IMR-90 (cell line): ENCODE data around the gene OR10A3. TPM values are rescaled to one million over a fixed set of nuclear protein-coding genes. Genes with fewer than 3 reads are reported as not detected.

Experiments
- ATAC-seq: fragments of 200-7000 bp; cut with Tn5 transposase; 2 replicates; pipeline ENCODE4 v1.9.1; 2020; ENCODE audit warnings: low read depth, mild to moderate bottlenecking, moderate library complexity
- BruUV-seq: library from RNA; stranded (reverse); fragments of 400-500 nt; replicated peaks from 2 replicates; lab custom pipeline; 2021; lab: Mats Ljungman, UMichigan
- CTCF ChIA-PET: fragments of 300-600 bp; formaldehyde crosslinking; extraction: SDS; loops from one replicate; lab custom pipeline; 2021; ENCODE audit warnings: antibody characterized with exemption; lab: Yijun Ruan, JAX
- POLR2A ChIA-PET: fragments of 300-600 bp; sonication (Branson Sonifier 250); formaldehyde crosslinking; loops from one replicate; lab custom pipeline; 2022; ENCODE audit warnings: antibody characterized with exemption; ENCODE audit not compliant: unreplicated experiment; lab: Charles Lee
- DNase-seq: peaks from one replicate; pipeline ENCODE4 v3.0.0; 2013
- H2AFZ ChIP-seq: replicated peaks from 2 replicates; pipeline ENCODE3; 2013; ENCODE audit warnings: low read length, mild to moderate bottlenecking; ENCODE audit not compliant: poor library complexity
- H2AK5ac ChIP-seq: 2 replicates; pipeline ENCODE4 v1.6.1; 2013; ENCODE audit warnings: low read depth, low read length, inconsistent platforms
- H2AK9ac ChIP-seq: replicated peaks from 2 replicates; pipeline ENCODE3; 2013; ENCODE audit warnings: mild to moderate bottlenecking, low read depth, low read length, moderate library complexity; ENCODE audit not compliant: poor library complexity
- H2BK120ac ChIP-seq: 2 replicates; pipeline ENCODE4 v1.6.1; 2013; ENCODE audit warnings: low read depth, low read length, inconsistent platforms
- H2BK15ac ChIP-seq: 3 replicates; pipeline ENCODE4 v1.6.1; 2013; ENCODE audit warnings: low read depth, low read length, inconsistent platforms
- H2BK20ac ChIP-seq: 2 replicates; pipeline ENCODE4 v1.6.1; 2013; ENCODE audit warnings: low read depth, mild to moderate bottlenecking, inconsistent platforms, low read length, moderate library complexity
- H2BK5ac ChIP-seq: 2 replicates; pipeline ENCODE4 v1.6.1; 2013; ENCODE audit warnings: mild to moderate bottlenecking, low read depth, low read length, inconsistent platforms; ENCODE audit not compliant: poor library complexity, severe bottlenecking
- H3K14ac ChIP-seq: replicated peaks from 2 replicates; pipeline ENCODE4 v1.6.1; 2013; ENCODE audit warnings: low read depth, low read length, inconsistent platforms
- H3K18ac ChIP-seq: 2 replicates; pipeline ENCODE4 v1.6.1; 2013; ENCODE audit warnings: low read depth, low read length, control low read depth
- H3K23ac ChIP-seq: 2 replicates; pipeline ENCODE4 v1.6.1; 2013; ENCODE audit warnings: low read depth, low read length, inconsistent platforms
- H3K27ac ChIP-seq: 2 replicates; pipeline ENCODE4 v1.5.1; 2013; ENCODE audit warnings: mild to moderate bottlenecking, control low read depth, low read length; ENCODE audit not compliant: insufficient read depth
- H3K27me3 ChIP-seq: 2 replicates; pipeline ENCODE4 v1.6.1; 2013; ENCODE audit warnings: low read length; ENCODE audit not compliant: control insufficient read depth, insufficient read depth
- H3K36me3 ChIP-seq: 2 replicates; pipeline ENCODE4 v1.6.1; 2013; ENCODE audit warnings: low read length, mixed read lengths; ENCODE audit not compliant: control insufficient read depth, insufficient read depth
- H3K4ac ChIP-seq: 2 replicates; pipeline ENCODE4 v1.6.1; 2013; ENCODE audit warnings: low read depth, low read length, inconsistent platforms
- H3K4me1 ChIP-seq: 2 replicates; pipeline ENCODE4 v1.6.1; 2013; ENCODE audit warnings: low read length, mixed read lengths; ENCODE audit not compliant: control insufficient read depth, insufficient read depth
- H3K4me2 ChIP-seq: 2 replicates; pipeline ENCODE4 v1.6.1; 2013; ENCODE audit warnings: low read depth, mild to moderate bottlenecking, control low read depth, low read length, moderate library complexity
- H3K4me3 ChIP-seq: 2 replicates; pipeline ENCODE4 v1.5.1; 2013; ENCODE audit warnings: low read depth, mild to moderate bottlenecking, control low read depth, low read length, moderate library complexity; ENCODE audit not compliant: insufficient read depth
- H3K56ac ChIP-seq: 2 replicates; pipeline ENCODE4 v1.6.1; 2013; ENCODE audit warnings: low read length, inconsistent platforms; ENCODE audit not compliant: insufficient read depth; ENCODE audit errors: extremely low read depth
- H3K79me1 ChIP-seq, 2 experiments: 2 replicates each; pipeline ENCODE4 v1.6.1; 2013; ENCODE audit warnings: low read length in 2 of 2, inconsistent platforms in 1 of 2, low read depth in 1 of 2
- H3K9ac ChIP-seq: 2 replicates; pipeline ENCODE4 v1.6.1; 2013; ENCODE audit warnings: low read depth, low read length, control low read depth
- H3K9me1 ChIP-seq: 2 replicates; pipeline ENCODE4 v1.6.1; 2013; ENCODE audit warnings: low read length, inconsistent platforms; ENCODE audit not compliant: insufficient read depth
- H3K9me3 ChIP-seq: 2 replicates; pipeline ENCODE4 v1.6.1; 2013; ENCODE audit warnings: low read length; ENCODE audit not compliant: control insufficient read depth, insufficient read depth
- H4K20me1 ChIP-seq: 2 replicates; pipeline ENCODE4 v1.6.1; 2013; ENCODE audit warnings: low read length, inconsistent platforms; ENCODE audit not compliant: insufficient read depth
- H4K5ac ChIP-seq: 2 replicates; pipeline ENCODE4 v1.6.1; 2013; ENCODE audit warnings: mild to moderate bottlenecking, low read depth, low read length, control low read depth
- H4K8ac ChIP-seq, 2 experiments: 2 replicates each; pipeline ENCODE4 v1.6.1; 2013; ENCODE audit warnings: low read depth in 2 of 2, low read length in 2 of 2, control low read depth in 1 of 2, inconsistent platforms in 1 of 2
- H4K91ac ChIP-seq: 2 replicates; pipeline ENCODE4 v1.6.1; 2013; ENCODE audit warnings: low read depth, low read length, inconsistent platforms; ENCODE audit not compliant: insufficient read depth
- MXI1 ChIP-seq: IDR thresholded peaks from 2 replicates; pipeline ENCODE4 v1.6.1; 2012; ENCODE audit warnings: low read depth, mild to moderate bottlenecking, low read length, moderate library complexity, borderline replicate concordance
- RAD21 ChIP-seq: IDR thresholded peaks from 2 replicates; pipeline ENCODE4 v1.6.1; 2012; ENCODE audit warnings: low read length, improper control_type of control experiment
- SMC3 ChIP-seq: fragments of 150-350 bp; IDR thresholded peaks from 2 replicates; pipeline ENCODE4 v1.6.1; 2016; ENCODE audit warnings: low read depth, mild to moderate bottlenecking, antibody characterized with exemption, low read length, moderate library complexity
- WGBS, 2 experiments: methylation state at CpG; one replicate each; pipeline versions ENCODE4 v1.1.5 to v1.1.7; 2013; ENCODE audit warnings: missing lambda C conversion rate in 2 of 2; ENCODE audit not compliant: insufficient read length in 1 of 2; ENCODE audit errors: extremely low coverage in 2 of 2; 5-methylcytosine and 5-hydroxymethylcytosine counted together
- dilution Hi-C: fragments of 300-500 bp; cut with HindIII; formaldehyde crosslinking; loops from one replicate; pipeline ENCODE4 v1.14.3; 2018; ENCODE audit warnings: low sequenced_read_pairs; ENCODE audit not compliant: unreplicated experiment
- in situ Hi-C: fragments of 300-500 bp; cut with MboI; formaldehyde crosslinking; loops from 3 replicates; pipeline ENCODE4 v1.14.3; 2019; ENCODE audit warnings: low sequenced_read_pairs, inconsistent platforms, mixed read lengths
- intact Hi-C: fragments of 100-400 bp; cut with micrococcal nuclease; formaldehyde crosslinking; loops from 2 replicates; pipeline ENCODE4 v1.10.0; 2022
- polyA plus RNA-seq, 3 experiments: library from polyadenylated mRNA; depleted of rRNA; stranded (reverse); fragments of >200 nt; gene quantifications; 2 replicates each; pipeline ENCODE4 v1.2.3, GENCODE V29; 2012; ENCODE audit warnings: low replicate concordance in 1 of 3
- total RNA-seq: library from RNA; depleted of rRNA; stranded (reverse); fragments of >200 nt; gene quantifications from 2 replicates; pipeline ENCODE4 v1.2.3, GENCODE V29; 2012
- TF ChIP-seq, protein P1 (sequence below): conservative IDR thresholded peaks from 2 replicates; pipeline ENCODE4 v1.5.1; 2012; ENCODE audit warnings: mild to moderate bottlenecking, low read depth, low read length, improper control_type of control experiment

OR10A3 gene
- total and polyA plus RNA-seq, 2 of the 4 experiments (the other 2 are of a cell fraction) = 0.03 TPM; not detected in 1

DNA sequence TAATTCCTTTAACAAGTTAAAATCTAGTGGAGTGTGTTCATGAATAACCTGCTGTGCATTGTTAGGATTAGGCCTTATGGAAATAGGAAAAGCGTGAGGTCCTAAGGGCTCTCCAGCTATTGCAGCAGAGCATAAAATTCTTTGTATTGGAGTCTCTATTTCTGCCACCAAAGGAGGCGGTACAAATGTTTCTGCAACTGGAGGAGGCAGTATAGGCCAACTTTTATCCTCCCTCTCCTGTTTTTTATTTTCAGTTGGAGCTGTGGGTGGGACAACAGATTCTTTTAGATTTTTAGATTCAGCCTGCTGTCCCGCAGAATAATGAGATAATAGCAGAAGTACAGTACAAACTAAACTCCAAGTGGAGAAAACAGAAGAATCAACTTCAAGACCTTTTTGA is 36.6 kb downstream of the OR10A3 start:
- peak overlapping the region; percentile 91; the same call in 1 of the 2 replicates for H3K4ac ChIP-seq
- ATAC-seq (peak; percentile 57), DNase-seq (peak; percentile 69)
- no peaks in the 10 kb centered on the region for H3K27me3 ChIP-seq
- peaks cover 5% of the 10 kb centered on the region; the same call in 1 of the 2 replicates for H3K9me1 ChIP-seq
- intact Hi-C loops (loop anchor here (1.0 kb wide), 2 partner anchors 82 to 194 kb away; partner anchors contain the start of gene EIF3F), dilution Hi-C loops (no loop called here), in situ Hi-C loops (no loop called here)
- H3K9me3 ChIP-seq = no peaks in the 10 kb centered on the region
- peak overlapping the region; percentile 80; the same call in 1 of the 2 replicates for H3K18ac ChIP-seq
- CTCF ChIA-PET = interaction anchor here (0.9 to 5.4 kb wide), 10 partner anchors 13 to 194 kb away, joined by 3 to 79 read pairs (median 4); partner anchors contain the start of genes EIF3F and NLRP10
- no peak overlapping the region for H3K56ac ChIP-seq
- H2AFZ ChIP-seq = no peak overlapping the region
- H2AK5ac ChIP-seq = peak overlapping the region; percentile 55; the same call in 1 of the 2 replicates
- peak overlapping the region; percentile 78 for H2BK5ac ChIP-seq
- no peak overlapping the region for H2AK9ac ChIP-seq
- H3K79me1 ChIP-seq = peaks cover 0 to 3% of the 10 kb centered on the region in 2 experiments; a peak in 1 of 4 replicates
- peak overlapping the region; percentile 78 to 80 for H4K8ac ChIP-seq
- peak overlapping the region; percentile 25; the same call in 1 of the 2 replicates for H3K9ac ChIP-seq
- no peak overlapping the region for H3K23ac ChIP-seq
- H2BK20ac ChIP-seq = peak overlapping the region; percentile 70
- H2BK120ac ChIP-seq = peak overlapping the region; percentile 94
- H3K14ac ChIP-seq = peak overlapping the region; percentile 90; the same call in 1 of the 2 replicates
- TF ChIP-seq RAD21 (peak; percentile 74), MXI1 (no peak), SMC3 (peak; percentile 66)
- TF ChIP-seq, protein P1, sequence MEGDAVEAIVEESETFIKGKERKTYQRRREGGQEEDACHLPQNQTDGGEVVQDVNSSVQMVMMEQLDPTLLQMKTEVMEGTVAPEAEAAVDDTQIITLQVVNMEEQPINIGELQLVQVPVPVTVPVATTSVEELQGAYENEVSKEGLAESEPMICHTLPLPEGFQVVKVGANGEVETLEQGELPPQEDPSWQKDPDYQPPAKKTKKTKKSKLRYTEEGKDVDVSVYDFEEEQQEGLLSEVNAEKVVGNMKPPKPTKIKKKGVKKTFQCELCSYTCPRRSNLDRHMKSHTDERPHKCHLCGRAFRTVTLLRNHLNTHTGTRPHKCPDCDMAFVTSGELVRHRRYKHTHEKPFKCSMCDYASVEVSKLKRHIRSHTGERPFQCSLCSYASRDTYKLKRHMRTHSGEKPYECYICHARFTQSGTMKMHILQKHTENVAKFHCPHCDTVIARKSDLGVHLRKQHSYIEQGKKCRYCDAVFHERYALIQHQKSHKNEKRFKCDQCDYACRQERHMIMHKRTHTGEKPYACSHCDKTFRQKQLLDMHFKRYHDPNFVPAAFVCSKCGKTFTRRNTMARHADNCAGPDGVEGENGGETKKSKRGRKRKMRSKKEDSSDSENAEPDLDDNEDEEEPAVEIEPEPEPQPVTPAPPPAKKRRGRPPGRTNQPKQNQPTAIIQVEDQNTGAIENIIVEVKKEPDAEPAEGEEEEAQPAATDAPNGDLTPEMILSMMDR = peak; percentile 71
- H3K4me1 ChIP-seq = peaks cover 9% of the 10 kb centered on the region
- peak overlapping the region; percentile 80 for H4K91ac ChIP-seq
- POLR2A ChIA-PET = interaction anchor here (1.3 to 2.7 kb wide), 2 partner anchors 82 kb away, joined by 5 to 9 read pairs; partner anchors contain the start of gene EIF3F
- H3K4me3 ChIP-seq = no peak overlapping the region
- BruUV-seq = no TSS peak
- H3K27ac ChIP-seq = no peak overlapping the region
- H4K5ac ChIP-seq = peak overlapping the region; percentile 93; the same call in 1 of the 2 replicates
- peak overlapping the region; percentile 53; the same call in 1 of the 2 replicates for H3K4me2 ChIP-seq
- H2BK15ac ChIP-seq = 0 out of 3 replicates have a peak overlapping the region, but pooled peaks have one; percentile 62
- no peaks in the 10 kb centered on the region for H3K36me3 ChIP-seq
- WGBS, 2 experiments = no CpG with 5 or more reads among the region's 3 CpGs
- no peaks in the 10 kb centered on the region for H4K20me1 ChIP-seq
